ENCODE results near the gene DMBX1. TPM values are rescaled to one million over a fixed set of nuclear protein-coding genes. Genes with fewer than 3 reads are reported as not detected.

DMBX1 gene
- total RNA-seq, 4 donors from 2014 or later, result not detected

- Histone ChIP-seq H3K27me3 (no peaks in the 10 kb centered on the region), H3K9me3 (no peaks in the 10 kb centered on the region), H3K27ac (no peak overlapping the region), H3K36me3 (no peaks in the 10 kb centered on the region), H3K4me3 (replicated peaks in 1 of 3) (no peak overlapping the region), H3K4me1 (no peaks in the 10 kb centered on the region)
- 54 to 58% methylated on average over 6 to 7 of the region's 7 CpGs for WGBS, 2 donors
- intact Hi-C loops (cut with DNase I), result no loop called here
- no peak for DNase-seq
- TF ChIP-seq, protein P1, sequence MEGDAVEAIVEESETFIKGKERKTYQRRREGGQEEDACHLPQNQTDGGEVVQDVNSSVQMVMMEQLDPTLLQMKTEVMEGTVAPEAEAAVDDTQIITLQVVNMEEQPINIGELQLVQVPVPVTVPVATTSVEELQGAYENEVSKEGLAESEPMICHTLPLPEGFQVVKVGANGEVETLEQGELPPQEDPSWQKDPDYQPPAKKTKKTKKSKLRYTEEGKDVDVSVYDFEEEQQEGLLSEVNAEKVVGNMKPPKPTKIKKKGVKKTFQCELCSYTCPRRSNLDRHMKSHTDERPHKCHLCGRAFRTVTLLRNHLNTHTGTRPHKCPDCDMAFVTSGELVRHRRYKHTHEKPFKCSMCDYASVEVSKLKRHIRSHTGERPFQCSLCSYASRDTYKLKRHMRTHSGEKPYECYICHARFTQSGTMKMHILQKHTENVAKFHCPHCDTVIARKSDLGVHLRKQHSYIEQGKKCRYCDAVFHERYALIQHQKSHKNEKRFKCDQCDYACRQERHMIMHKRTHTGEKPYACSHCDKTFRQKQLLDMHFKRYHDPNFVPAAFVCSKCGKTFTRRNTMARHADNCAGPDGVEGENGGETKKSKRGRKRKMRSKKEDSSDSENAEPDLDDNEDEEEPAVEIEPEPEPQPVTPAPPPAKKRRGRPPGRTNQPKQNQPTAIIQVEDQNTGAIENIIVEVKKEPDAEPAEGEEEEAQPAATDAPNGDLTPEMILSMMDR (IDR thresholded peaks at IDR 0.05), result no peak
- TF ChIP-seq POLR2A (IDR thresholded peaks at IDR 0.05), result no peak
These were observed 30.8 kb upstream of the DMBX1 start for GRCh38 chr1:46458846-46459245.

- Histone ChIP-seq H3K4me1 (no peaks in the 10 kb centered on the region), H3K36me3 (no peaks in the 10 kb centered on the region), H3K27ac (no peak overlapping the region), H3K9me3 (no peaks in the 10 kb centered on the region), H3K27me3 (no peaks in the 10 kb centered on the region), H3K4me3 (replicated peaks in 1 of 3) (no peak overlapping the region)
- DNase-seq, result no peak
- no peak for TF ChIP-seq POLR2A (IDR thresholded peaks at IDR 0.05)
- TF ChIP-seq, protein P1 (IDR thresholded peaks at IDR 0.05), result no peak
- intact Hi-C loops (cut with DNase I), result no loop called here
- WGBS, 2 donors, result 60 to 65% methylated on average over 5 to 7 of the region's 8 CpGs
These were observed 30.3 kb upstream of the DMBX1 start for GRCh38 chr1:46459315-46459714.

DNA sequence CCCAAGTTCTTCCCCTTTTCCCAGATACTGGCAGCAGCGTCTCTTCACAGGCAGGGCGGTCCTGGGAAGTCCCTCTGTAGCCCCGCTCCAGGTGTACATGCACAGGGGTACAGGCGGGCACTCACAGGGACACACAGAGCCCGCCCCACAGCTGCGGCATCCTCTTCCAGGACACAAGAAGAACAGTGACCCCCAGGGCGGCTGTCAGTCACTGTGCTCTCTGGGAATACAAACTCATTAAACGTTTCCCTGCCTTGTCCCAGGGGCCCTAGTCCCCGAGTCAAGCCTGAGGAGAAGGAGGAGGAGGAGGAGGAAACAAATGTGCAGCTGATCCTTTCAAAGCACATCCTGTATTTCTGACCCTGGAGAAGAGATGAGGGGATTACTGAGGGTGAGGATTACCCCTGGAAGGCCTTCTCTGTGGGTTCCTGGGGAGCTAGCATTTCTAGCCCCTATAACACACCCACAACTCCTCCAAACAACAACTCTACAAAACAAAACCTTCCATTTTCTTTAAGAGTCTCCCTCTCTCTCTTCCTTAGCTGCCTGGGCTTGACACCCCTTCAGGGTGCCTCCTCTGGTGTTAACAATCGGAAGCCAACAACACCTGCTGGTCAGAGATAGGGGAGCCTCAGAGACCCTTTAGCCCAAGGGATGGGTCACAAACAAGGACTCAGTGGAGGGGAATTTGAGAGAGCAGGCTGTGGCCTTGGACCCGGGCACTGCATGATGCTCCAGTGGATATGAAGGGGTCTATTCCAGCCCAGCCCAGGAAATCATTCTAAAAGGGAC is 28.4 kb upstream of the DMBX1 start:
- intact Hi-C loops (cut with DNase I), result no loop called here
- DNase-seq, result no peak
- H3K27ac ChIP-seq, result no peak overlapping the region
- no peaks in the 10 kb centered on the region for H3K36me3 ChIP-seq
- no peaks in the 10 kb centered on the region for H3K9me3 ChIP-seq
- TF ChIP-seq POLR2A (IDR thresholded peaks at IDR 0.05), result no peak
- TF ChIP-seq, protein P1 (IDR thresholded peaks at IDR 0.05), result no peak
- H3K4me1 ChIP-seq, result no peaks in the 10 kb centered on the region
- WGBS, 2 donors, result 65 to 76% methylated on average over 11 of the region's 11 CpGs
- no peaks in the 10 kb centered on the region for H3K27me3 ChIP-seq
- no peak overlapping the region for H3K4me3 ChIP-seq (replicated peaks in 1 of 3)

DNA sequence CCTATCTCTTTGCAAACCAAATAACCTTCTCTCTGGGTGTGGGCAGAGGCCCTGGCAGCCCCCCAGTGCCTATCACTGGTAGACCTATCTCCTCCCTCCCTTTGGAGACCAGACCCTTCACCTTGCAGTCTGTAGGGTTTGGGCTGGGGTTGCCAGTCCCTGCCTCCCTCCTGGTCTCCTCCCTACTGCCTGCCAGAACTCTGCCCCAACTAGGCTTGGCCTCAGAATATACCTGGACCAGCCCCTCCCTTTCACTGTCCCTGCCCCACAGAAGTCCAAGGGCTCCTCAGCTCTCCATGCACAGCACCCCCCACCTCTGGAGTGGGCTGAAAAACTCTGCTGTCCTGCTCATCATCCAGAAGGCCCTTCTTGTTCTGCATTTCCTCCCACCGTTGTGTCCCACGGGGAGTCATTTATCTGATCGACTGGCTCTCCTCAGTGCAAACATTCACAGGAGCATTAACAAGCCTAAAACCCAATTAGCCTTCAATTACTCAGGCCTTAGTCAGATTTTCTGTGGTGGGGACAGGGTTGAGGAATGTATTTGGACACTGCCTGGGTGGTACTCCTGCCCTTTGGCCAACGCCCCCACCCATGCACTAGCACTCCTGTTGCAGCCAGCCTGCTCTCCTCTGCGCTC is 27.7 kb upstream of the DMBX1 start:
- Histone ChIP-seq H3K27me3 (no peaks in the 10 kb centered on the region), H3K4me1 (peaks cover 0 to 3% of the 10 kb centered on the region in 2 donors), H3K4me3 (replicated peaks in 1 of 3) (no peak overlapping the region), H3K27ac (no peak overlapping the region), H3K36me3 (no peaks in the 10 kb centered on the region), H3K9me3 (no peaks in the 10 kb centered on the region)
- DNase-seq, result no peak
- intact Hi-C loops (cut with DNase I), result no loop called here
- TF ChIP-seq, protein P1 (IDR thresholded peaks at IDR 0.05), result no peak
- no peak for TF ChIP-seq POLR2A (IDR thresholded peaks at IDR 0.05)
- WGBS, 2 donors, result 42 to 57% methylated on average over 5 of the region's 5 CpGs

DNA sequence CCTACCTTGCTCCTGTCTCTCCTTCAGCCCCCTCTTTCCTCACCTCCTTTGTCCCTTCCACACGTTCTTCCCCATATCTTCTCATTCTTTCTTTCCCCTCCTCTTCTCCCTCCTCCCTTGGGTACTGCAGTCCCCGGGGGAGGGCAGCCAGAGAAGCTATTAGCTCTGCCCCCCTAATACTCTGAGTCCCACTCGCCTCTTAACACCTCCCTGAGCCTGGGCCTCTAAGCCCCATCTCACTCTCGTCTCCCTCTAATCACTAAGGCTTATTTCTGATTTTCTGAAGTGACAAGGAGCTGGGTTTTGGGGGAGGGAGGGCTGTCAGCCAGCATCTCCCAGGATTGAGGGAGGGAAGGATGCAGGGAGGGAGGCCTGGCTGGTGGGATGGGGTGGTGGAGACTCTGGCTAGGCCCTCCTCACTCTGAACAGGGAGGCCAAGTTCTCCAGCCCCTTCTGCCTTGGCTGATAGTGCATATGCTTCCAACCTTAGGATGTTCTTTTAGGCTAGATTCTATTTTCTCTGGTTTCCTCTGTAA is 25.6 kb upstream of the DMBX1 start:
- Histone ChIP-seq H3K9me3 (no peaks in the 10 kb centered on the region), H3K4me1 (peaks cover 0 to 4% of the 10 kb centered on the region in 2 donors), H3K36me3 (no peaks in the 10 kb centered on the region), H3K27me3 (no peaks in the 10 kb centered on the region), H3K4me3 (replicated peaks in 1 of 3) (no peak overlapping the region), H3K27ac (no peak overlapping the region)
- DNase-seq, result no peak
- intact Hi-C loops (cut with DNase I), result no loop called here
- TF ChIP-seq POLR2A (IDR thresholded peaks at IDR 0.05), result no peak
- TF ChIP-seq, protein P1 (IDR thresholded peaks at IDR 0.05), result no peak
- 67 to 83% methylated on average over 4 of the region's 4 CpGs for WGBS, 2 donors
